Spleen (tissue), 7 donors: ENCODE measurements around the gene NSMCE4A.

Source experiments
- CTCF ChIP-seq, 11 experiments: fragments of 200-600 bp in 7 of 11; fragments of 450-650 bp in 4 of 11; sonication (generic) in 4 of 11; IDR thresholded peaks in 8 of 11; conservative IDR thresholded peaks in 3 of 11; 1 replicate in 7 of 11; 2 replicates in 4 of 11; pipeline versions ENCODE4 v1.4.0 to v1.8.0; 2016 to 2021; ENCODE audit warnings: antibody characterized with exemption in 11 of 11, inconsistent platforms in 4 of 11, mild to moderate bottlenecking in 1 of 11
- POLR2A ChIP-seq, 3 donors: fragments of 450-650 bp; IDR thresholded peaks; one replicate each; pipeline ENCODE4 v1.5.1; 2017; ENCODE audit warnings: antibody characterized with exemption in 3 of 3, mild to moderate bottlenecking in 1 of 3
- donor health status: DM: no; HTN: no; CAD: no; lungs with moderate emphysema.
- donor health status: DM: no; HTN: no; CAD: no.
- donor health status: DM: no; HTN: no; CAD: no.

- TF ChIP-seq CTCF (IDR thresholded peaks at IDR 0.05 in 8 of 11, conservative IDR thresholded peaks at IDR 0.05 in 3 of 11) (no peak), POLR2A (IDR thresholded peaks at IDR 0.05) (no peak)
These were observed 32.4 kb upstream of the NSMCE4A start for GRCh38 chr10:122007415-122007814.
